Esophagus muscularis mucosa (tissue), 4 donors: Measurements from ENCODE around the gene MTHFS. TPM values are rescaled to one million over a fixed set of nuclear protein-coding genes. Genes with fewer than 3 reads are reported as not detected.

Experiments used
- DNase-seq: peaks from one replicate; pipeline ENCODE4 v3.0.0-alpha.2; 2017; ENCODE audit errors: extremely low spot score
- H3K27ac ChIP-seq, 4 donors: fragments of 200-600 bp; sonication (generic); replicated peaks in 1 of 4; 1 replicate in 3 of 4; 2 replicates in 1 of 4; pipeline ENCODE4 v1.5.1; 2016 to 2019; ENCODE audit warnings: mild to moderate bottlenecking in 1 of 4
- H3K27me3 ChIP-seq, 4 donors: fragments of 200-600 bp; sonication (generic); one replicate each; pipeline versions ENCODE4 v1.5.1 to v1.6.0; 2016 to 2019
- H3K36me3 ChIP-seq, 4 donors: fragments of 200-600 bp; sonication (generic); one replicate each; pipeline ENCODE4 v1.5.1; 2016 to 2019
- H3K4me1 ChIP-seq, 4 donors: fragments of 200-600 bp; sonication (generic); one replicate each; pipeline ENCODE4 v1.5.1; 2016 to 2019
- H3K4me3 ChIP-seq, 4 donors: fragments of 200-600 bp; sonication (generic); 1 replicate in 2 of 4; 2 replicates in 2 of 4; pipeline ENCODE4 v1.5.1; 2016 to 2019; ENCODE audit warnings: mild to moderate bottlenecking in 4 of 4, moderate library complexity in 1 of 4
- H3K9me3 ChIP-seq, 4 donors: fragments of 200-600 bp; sonication (generic); 1 replicate in 3 of 4; 2 replicates in 1 of 4; pipeline ENCODE4 v1.5.1; 2016 to 2019
- EP300 ChIP-seq: sonication (generic); formaldehyde crosslinking; IDR thresholded peaks from one replicate; pipeline ENCODE4 v1.6.1; 2017; ENCODE audit warnings: antibody characterized with exemption
- POLR2A ChIP-seq: fragments of 450-650 bp; IDR thresholded peaks from one replicate; pipeline ENCODE4 v1.6.1; 2017; ENCODE audit warnings: antibody characterized with exemption, moderate library complexity, mild to moderate bottlenecking, low read depth
- POLR2AphosphoS5 ChIP-seq, 2 donors: sonication (generic); formaldehyde crosslinking; IDR thresholded peaks; one replicate each; pipeline ENCODE4 v1.6.1; 2017; ENCODE audit warnings: antibody characterized with exemption in 2 of 2
- WGBS: methylation state at CpG from one replicate; pipeline ENCODE4 v1.1.5; 2018; 5-methylcytosine and 5-hydroxymethylcytosine counted together
- intact Hi-C: fragments of 100-400 bp; cut with DNase I; formaldehyde crosslinking; loops from one replicate; pipeline ENCODE4 v1.15.1; 2023
- total RNA-seq, 4 donors: library from RNA; depleted of rRNA; stranded (reverse); fragments of >200 nt; gene quantifications; one replicate each; pipeline versions ENCODE4 v1.1.0 to v1.2.1, GENCODE V29; 2016
- TF ChIP-seq, protein P1 (sequence below), 3 experiments: fragments of 200-600 bp in 2 of 3; fragments of 450-650 bp in 1 of 3; sonication (generic) in 2 of 3; IDR thresholded peaks; one replicate each; pipeline ENCODE4 v1.5.1; 2017 to 2019; ENCODE audit warnings: antibody characterized with exemption in 3 of 3, mild to moderate bottlenecking in 2 of 3, moderate library complexity in 1 of 3

Gene MTHFS
- total RNA-seq, 4 donors from 2014 or later: 8.8 to 21.2 (median 13.1) TPM

DNA sequence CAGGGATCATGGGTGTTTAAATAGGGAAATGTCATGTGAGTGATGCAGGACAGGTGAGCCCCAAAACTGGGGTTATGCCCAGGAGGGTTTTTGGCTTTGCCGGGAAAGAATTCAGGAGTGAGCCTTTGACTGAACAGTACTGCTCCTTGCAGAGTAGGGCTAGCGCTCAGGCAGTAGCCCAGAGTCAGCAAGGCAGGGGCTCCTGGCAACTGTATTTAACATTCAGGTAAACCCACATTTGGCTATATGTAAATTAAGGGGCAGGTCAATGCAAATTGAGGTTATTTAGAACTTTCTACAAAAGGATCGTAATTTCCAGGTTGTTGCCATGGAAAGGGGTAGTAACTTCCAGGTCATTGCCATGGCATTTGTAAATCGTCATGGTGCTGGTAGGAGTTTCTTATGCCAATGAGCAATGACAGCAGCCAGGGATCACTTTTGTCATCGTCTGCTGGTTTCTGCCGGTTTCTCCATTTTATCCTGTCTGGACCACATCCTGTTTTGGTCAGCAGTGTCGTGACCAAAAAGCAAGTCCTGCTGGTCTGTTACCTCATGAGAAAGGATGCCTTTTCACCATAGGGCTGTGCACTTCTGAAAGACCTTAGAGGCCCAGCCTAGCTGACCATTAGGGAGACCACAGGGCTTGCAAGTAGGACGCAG is 24.3 kb downstream of the MTHFS start:
- H3K4me3 ChIP-seq: no peak overlapping the region
- H3K27ac ChIP-seq: no peak overlapping the region
- intact Hi-C loops: no loop called here
- H3K27me3 ChIP-seq: no peaks in the 10 kb centered on the region
- H3K4me1 ChIP-seq: no peaks in the 10 kb centered on the region
- 86% methylated on average over 8 of the region's 8 CpGs for WGBS
- TF ChIP-seq POLR2A (no peak), EP300 (no peak), POLR2AphosphoS5 (IDR thresholded peaks at IDR 0.05) (no peak)
- TF ChIP-seq, protein P1, sequence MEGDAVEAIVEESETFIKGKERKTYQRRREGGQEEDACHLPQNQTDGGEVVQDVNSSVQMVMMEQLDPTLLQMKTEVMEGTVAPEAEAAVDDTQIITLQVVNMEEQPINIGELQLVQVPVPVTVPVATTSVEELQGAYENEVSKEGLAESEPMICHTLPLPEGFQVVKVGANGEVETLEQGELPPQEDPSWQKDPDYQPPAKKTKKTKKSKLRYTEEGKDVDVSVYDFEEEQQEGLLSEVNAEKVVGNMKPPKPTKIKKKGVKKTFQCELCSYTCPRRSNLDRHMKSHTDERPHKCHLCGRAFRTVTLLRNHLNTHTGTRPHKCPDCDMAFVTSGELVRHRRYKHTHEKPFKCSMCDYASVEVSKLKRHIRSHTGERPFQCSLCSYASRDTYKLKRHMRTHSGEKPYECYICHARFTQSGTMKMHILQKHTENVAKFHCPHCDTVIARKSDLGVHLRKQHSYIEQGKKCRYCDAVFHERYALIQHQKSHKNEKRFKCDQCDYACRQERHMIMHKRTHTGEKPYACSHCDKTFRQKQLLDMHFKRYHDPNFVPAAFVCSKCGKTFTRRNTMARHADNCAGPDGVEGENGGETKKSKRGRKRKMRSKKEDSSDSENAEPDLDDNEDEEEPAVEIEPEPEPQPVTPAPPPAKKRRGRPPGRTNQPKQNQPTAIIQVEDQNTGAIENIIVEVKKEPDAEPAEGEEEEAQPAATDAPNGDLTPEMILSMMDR (IDR thresholded peaks at IDR 0.05): no peak
- no peak for DNase-seq
- peaks cover 0 to 35% (median 15%) of the 10 kb centered on the region in 4 donors for H3K36me3 ChIP-seq
- H3K9me3 ChIP-seq: peaks cover 0 to 22% (median 17%) of the 10 kb centered on the region in 4 donors

DNA sequence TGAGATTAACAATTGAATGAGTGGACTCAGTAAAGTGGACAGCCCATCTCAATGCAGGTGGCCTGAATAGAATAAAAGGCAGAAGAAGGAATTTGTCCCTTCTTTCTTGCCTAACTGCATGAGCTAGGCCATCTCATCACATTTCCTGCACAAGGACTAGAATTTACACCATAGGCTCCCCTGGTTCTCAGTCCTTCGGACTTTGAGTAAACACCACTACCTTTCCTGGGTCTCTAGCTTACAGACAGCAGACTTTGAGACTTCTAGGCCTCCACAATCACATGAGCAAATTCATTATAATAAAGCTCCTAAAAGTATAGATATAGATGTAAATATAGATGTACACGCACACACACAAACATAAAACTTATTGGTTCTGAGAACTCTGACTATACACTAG is 28.3 kb downstream of the MTHFS start:
- H3K4me3 ChIP-seq: no peak overlapping the region
- 98% methylated on average over 2 of the region's 2 CpGs for WGBS
- H3K27ac ChIP-seq: no peak overlapping the region
- no peaks in the 10 kb centered on the region for H3K4me1 ChIP-seq
- intact Hi-C loops: no loop called here
- no peak for DNase-seq
- peaks cover 0 to 22% (median 8%) of the 10 kb centered on the region in 4 donors for H3K36me3 ChIP-seq
- TF ChIP-seq POLR2A (no peak), POLR2AphosphoS5 (IDR thresholded peaks at IDR 0.05) (no peak), EP300 (no peak)
- TF ChIP-seq, protein P1 (IDR thresholded peaks at IDR 0.05): no peak
- no peaks in the 10 kb centered on the region for H3K9me3 ChIP-seq
- no peaks in the 10 kb centered on the region for H3K27me3 ChIP-seq

DNA sequence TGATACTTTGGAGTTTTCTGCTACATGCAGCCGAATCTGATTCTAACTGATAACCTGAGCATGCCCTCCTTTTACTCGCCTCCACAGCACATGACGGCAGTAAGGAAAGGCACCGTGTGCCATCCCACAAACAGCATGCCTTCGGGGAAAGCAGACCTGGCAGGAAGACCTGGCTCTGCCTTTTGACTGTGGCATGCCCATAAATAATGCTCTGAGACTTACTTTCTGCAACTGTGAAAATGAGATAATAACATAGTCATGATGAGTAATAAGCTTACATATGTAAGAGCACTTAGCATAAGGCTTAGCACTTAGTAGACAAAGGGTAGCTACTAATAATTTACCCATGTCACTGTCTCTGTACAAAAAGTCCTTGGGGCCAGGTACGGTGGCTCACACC is 32.9 kb downstream of the MTHFS start:
- no peak overlapping the region for H3K27ac ChIP-seq
- TF ChIP-seq, protein P1 (IDR thresholded peaks at IDR 0.05): no peak
- no peak for TF ChIP-seq EP300
- TF ChIP-seq POLR2AphosphoS5 (IDR thresholded peaks at IDR 0.05): no peak
- H3K36me3 ChIP-seq: peaks cover 0 to 8% (median 7%) of the 10 kb centered on the region in 4 donors
- H3K4me1 ChIP-seq: no peaks in the 10 kb centered on the region
- no peak for DNase-seq
- no peak overlapping the region for H3K4me3 ChIP-seq
- no peaks in the 10 kb centered on the region for H3K27me3 ChIP-seq
- intact Hi-C loops: no loop called here
- no peaks in the 10 kb centered on the region for H3K9me3 ChIP-seq
- 93% methylated on average over 6 of the region's 6 CpGs for WGBS

DNA sequence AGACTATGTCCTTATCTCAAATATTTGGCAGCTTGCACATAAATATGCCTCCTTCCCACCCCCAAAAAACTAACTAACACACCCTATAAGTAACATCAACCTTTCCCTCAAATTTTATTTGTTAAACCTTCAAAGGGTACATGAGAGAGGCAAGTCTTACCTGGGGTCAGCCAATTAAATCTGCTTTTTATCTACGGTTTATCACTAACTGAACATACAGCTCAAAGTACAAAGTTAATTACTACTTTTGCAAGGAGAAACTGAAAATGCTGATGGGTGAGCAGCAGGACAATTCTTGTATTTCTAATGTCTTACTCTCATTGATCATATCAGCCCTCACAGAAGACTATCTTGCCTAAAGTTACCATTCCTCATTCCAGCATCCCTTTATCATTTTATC is 34.6 kb downstream of the MTHFS start:
- no peak for TF ChIP-seq EP300
- TF ChIP-seq, protein P1 (IDR thresholded peaks at IDR 0.05): no peak
- no peak for TF ChIP-seq POLR2A
- Histone ChIP-seq H3K36me3 (peaks cover 0 to 8% (median 4%) of the 10 kb centered on the region in 4 donors), H3K4me3 (no peak overlapping the region), H3K9me3 (no peaks in the 10 kb centered on the region), H3K27me3 (no peaks in the 10 kb centered on the region), H3K4me1 (no peaks in the 10 kb centered on the region), H3K27ac (no peak overlapping the region)
- intact Hi-C loops: no loop called here
- 100% methylated on average over 1 of the region's 1 CpG for WGBS
- DNase-seq: no peak

DNA sequence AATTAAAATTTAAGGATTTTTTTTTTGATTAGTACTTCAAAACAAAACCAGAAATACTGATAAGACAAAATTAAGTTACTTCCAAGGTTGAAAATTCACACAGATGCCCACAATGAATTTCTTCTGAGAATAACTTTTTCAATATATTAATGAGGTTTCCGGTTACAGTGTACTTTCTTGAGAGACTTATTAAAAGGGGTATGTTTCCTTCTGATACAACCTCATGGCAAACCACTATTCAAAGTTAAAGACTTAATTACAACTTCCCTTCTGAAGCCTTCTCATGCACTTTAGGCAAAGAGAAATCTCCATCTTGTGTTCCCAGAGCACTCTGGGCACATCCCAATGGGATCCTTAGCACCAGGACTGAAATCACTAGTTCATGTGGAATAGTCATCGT is 36.2 kb downstream of the MTHFS start:
- H3K27me3 ChIP-seq: no peaks in the 10 kb centered on the region
- WGBS: 92% methylated on average over 2 of the region's 2 CpGs
- no peaks in the 10 kb centered on the region for H3K9me3 ChIP-seq
- no peak overlapping the region for H3K4me3 ChIP-seq
- no peak for DNase-seq
- TF ChIP-seq EP300 (no peak), POLR2AphosphoS5 (IDR thresholded peaks at IDR 0.05) (no peak), POLR2A (no peak)
- TF ChIP-seq, protein P1 (IDR thresholded peaks at IDR 0.05): no peak
- H3K36me3 ChIP-seq: peaks cover 0 to 3% (median 0%) of the 10 kb centered on the region in 4 donors
- no peaks in the 10 kb centered on the region for H3K4me1 ChIP-seq
- H3K27ac ChIP-seq: no peak overlapping the region
- intact Hi-C loops: no loop called here
